Panc1 (cell line): ENCODE measurements around the gene NFRKB. TPM values are rescaled to one million over a fixed set of nuclear protein-coding genes. Genes with fewer than 3 reads are reported as not detected.
A peak's percentile ranks its signal among the peaks of the same experiment; 100 is the strongest.

Experiments
- ATAC-seq: fragments of 200-7000 bp; cut with Tn5 transposase; 2 replicates; pipeline ENCODE4 v1.9.1; 2020; ENCODE audit warnings: mild to moderate bottlenecking, moderate library complexity
- BruUV-seq: library from RNA; stranded (reverse); fragments of 400-500 nt; replicated peaks from 2 replicates; lab custom pipeline; 2021; lab: Mats Ljungman, UMichigan
- CTCF ChIA-PET: fragments of 300-600 bp; sonication (Branson Sonifier 250); formaldehyde crosslinking; loops from one replicate; lab custom pipeline; 2022; ENCODE audit warnings: antibody characterized with exemption; lab: Charles Lee
- POLR2A ChIA-PET: fragments of 300-600 bp; sonication (Branson Sonifier 250); formaldehyde crosslinking; loops from one replicate; lab custom pipeline; 2022; ENCODE audit warnings: antibody characterized with exemption; lab: Charles Lee
- DNase-seq: peaks from one replicate; pipeline ENCODE4 v3.0.0-alpha.2; 2010; ENCODE audit warnings: low read depth, low spot score
- H3K27ac ChIP-seq: 2 replicates; pipeline ENCODE4 v1.5.1; 2011; ENCODE audit warnings: mild to moderate bottlenecking, low read length, inconsistent platforms
- H3K27me3 ChIP-seq: fragments of 200-500 bp; sonication (Bioruptor generic); 2 replicates; pipeline ENCODE4 v1.6.0; 2014; ENCODE audit warnings: low read length, inconsistent platforms; ENCODE audit not compliant: control insufficient read depth, insufficient read depth
- H3K36me3 ChIP-seq: fragments of 200-500 bp; sonication (Bioruptor generic); 2 replicates; pipeline ENCODE4 v1.5.1; 2014; ENCODE audit warnings: inconsistent platforms, mild to moderate bottlenecking, low read length, moderate library complexity; ENCODE audit not compliant: control insufficient read depth, insufficient read depth
- H3K4me1 ChIP-seq: 2 replicates; pipeline ENCODE4 v1.5.1; 2011; ENCODE audit warnings: inconsistent platforms, mild to moderate bottlenecking, low read length, moderate library complexity; ENCODE audit not compliant: control insufficient read depth, insufficient read depth
- H3K4me3 ChIP-seq, 2 experiments: 2 replicates each; pipeline ENCODE4 v1.5.1; 2011 to 2012; ENCODE audit warnings: low read depth in 2 of 2, low read length in 2 of 2, mild to moderate bottlenecking in 2 of 2, inconsistent platforms in 1 of 2, moderate library complexity in 1 of 2
- H3K9me3 ChIP-seq: fragments of 200-500 bp; sonication (Bioruptor generic); 2 replicates; pipeline ENCODE4 v1.5.1; 2014; ENCODE audit warnings: low read depth, mild to moderate bottlenecking, inconsistent platforms, low read length, moderate library complexity; ENCODE audit not compliant: control insufficient read depth, insufficient read depth
- CTCF ChIP-seq: fragments of 450-650 bp; IDR thresholded peaks from 2 replicates; pipeline ENCODE4 v1.5.1; 2017; ENCODE audit warnings: mild to moderate bottlenecking
- POLR2AphosphoS5 ChIP-seq: IDR thresholded peaks from 2 replicates; pipeline ENCODE4 v1.6.1; 2012; ENCODE audit warnings: mild to moderate bottlenecking, low read depth, low read length, moderate library complexity
- SIN3A ChIP-seq: IDR thresholded peaks from 2 replicates; pipeline ENCODE4 v1.6.1; 2012; ENCODE audit warnings: low read depth, mild to moderate bottlenecking, low read length, moderate library complexity, borderline replicate concordance; ENCODE audit not compliant: insufficient read depth
- TCF7L2 ChIP-seq: IDR thresholded peaks from 2 replicates; pipeline ENCODE4 v1.6.1; 2011; ENCODE audit warnings: mild to moderate bottlenecking, low read depth, low read length, inconsistent platforms
- in situ Hi-C: cut with HindIII; loops from 2 replicates; pipeline ENCODE4 v1.10.0; 2016; ENCODE audit warnings: low sequenced_read_pairs, low pct_unique_long_range_greater_than_20kb
- intact Hi-C: fragments of 100-400 bp; cut with micrococcal nuclease; formaldehyde crosslinking; loops from one replicate; pipeline ENCODE4 v1.10.0; 2022; ENCODE audit not compliant: unreplicated experiment
- total RNA-seq: library from RNA; stranded (reverse); gene quantifications from one replicate; pipeline ENCODE4 v1.2.1, GENCODE V29; 2021; ENCODE audit not compliant: unreplicated experiment
- TF ChIP-seq, protein P1 (sequence below), 2 experiments: IDR thresholded peaks; 2 replicates each; pipeline ENCODE4 v1.6.1; 2011 to 2012; ENCODE audit warnings: low read depth in 2 of 2, control low read depth in 1 of 2, low read length in 1 of 2, mild to moderate bottlenecking in 1 of 2, moderate library complexity in 1 of 2; ENCODE audit not compliant: insufficient read depth in 1 of 2

The NFRKB gene
- total RNA-seq, 1 experiment from 2014 or later, result 58.8 TPM

DNA sequence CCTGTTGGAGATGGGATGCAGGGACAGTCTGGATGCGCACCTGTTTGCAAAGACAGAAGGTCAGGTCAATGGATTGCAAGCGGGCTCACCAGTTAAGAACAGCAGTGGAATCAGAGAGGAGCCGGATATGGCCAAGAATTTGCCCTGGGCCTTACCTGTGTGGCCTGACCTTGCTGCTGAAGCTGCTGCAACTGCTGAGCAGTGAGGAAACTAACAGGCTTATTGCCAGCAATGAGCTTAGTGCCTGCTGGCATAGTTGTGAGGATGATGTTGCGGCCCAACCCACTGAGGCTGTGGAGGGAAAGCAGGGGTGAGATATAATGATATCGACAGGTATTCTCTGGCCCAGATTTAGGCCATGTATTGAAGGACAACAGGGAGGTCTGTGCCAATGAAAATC, 30.6 kb downstream of the NFRKB start:
- TF ChIP-seq CTCF, result no peak
- TF ChIP-seq, protein P1, sequence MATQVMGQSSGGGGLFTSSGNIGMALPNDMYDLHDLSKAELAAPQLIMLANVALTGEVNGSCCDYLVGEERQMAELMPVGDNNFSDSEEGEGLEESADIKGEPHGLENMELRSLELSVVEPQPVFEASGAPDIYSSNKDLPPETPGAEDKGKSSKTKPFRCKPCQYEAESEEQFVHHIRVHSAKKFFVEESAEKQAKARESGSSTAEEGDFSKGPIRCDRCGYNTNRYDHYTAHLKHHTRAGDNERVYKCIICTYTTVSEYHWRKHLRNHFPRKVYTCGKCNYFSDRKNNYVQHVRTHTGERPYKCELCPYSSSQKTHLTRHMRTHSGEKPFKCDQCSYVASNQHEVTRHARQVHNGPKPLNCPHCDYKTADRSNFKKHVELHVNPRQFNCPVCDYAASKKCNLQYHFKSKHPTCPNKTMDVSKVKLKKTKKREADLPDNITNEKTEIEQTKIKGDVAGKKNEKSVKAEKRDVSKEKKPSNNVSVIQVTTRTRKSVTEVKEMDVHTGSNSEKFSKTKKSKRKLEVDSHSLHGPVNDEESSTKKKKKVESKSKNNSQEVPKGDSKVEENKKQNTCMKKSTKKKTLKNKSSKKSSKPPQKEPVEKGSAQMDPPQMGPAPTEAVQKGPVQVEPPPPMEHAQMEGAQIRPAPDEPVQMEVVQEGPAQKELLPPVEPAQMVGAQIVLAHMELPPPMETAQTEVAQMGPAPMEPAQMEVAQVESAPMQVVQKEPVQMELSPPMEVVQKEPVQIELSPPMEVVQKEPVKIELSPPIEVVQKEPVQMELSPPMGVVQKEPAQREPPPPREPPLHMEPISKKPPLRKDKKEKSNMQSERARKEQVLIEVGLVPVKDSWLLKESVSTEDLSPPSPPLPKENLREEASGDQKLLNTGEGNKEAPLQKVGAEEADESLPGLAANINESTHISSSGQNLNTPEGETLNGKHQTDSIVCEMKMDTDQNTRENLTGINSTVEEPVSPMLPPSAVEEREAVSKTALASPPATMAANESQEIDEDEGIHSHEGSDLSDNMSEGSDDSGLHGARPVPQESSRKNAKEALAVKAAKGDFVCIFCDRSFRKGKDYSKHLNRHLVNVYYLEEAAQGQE (IDR thresholded peaks at IDR 0.05; ENCODE audit: insufficient read depth in 1 of 2, low read depth in 2 of 2, low read length in 1 of 2), result no peak
- TF ChIP-seq TCF7L2, result no peak
- TF ChIP-seq SIN3A, result no peak
- no peaks in the 10 kb centered on the region for H3K9me3 ChIP-seq
- in situ Hi-C loops (no loop called here), intact Hi-C loops (no loop called here)
- ChIA-PET CTCF (no interaction called here), POLR2A (no interaction called here)
- H3K4me3 ChIP-seq, result no peak overlapping the region
- H3K27ac ChIP-seq, result peak overlapping the region; percentile 40; the same call in 1 of the 2 replicates
- H3K27me3 ChIP-seq, result no peaks in the 10 kb centered on the region
- no peak for ATAC-seq
- peaks cover 8% of the 10 kb centered on the region; the same call in 1 of the 2 replicates for H3K36me3 ChIP-seq
- no TSS peak for BruUV-seq
- DNase-seq, result no peak
- peaks cover 29% of the 10 kb centered on the region for H3K4me1 ChIP-seq

DNA sequence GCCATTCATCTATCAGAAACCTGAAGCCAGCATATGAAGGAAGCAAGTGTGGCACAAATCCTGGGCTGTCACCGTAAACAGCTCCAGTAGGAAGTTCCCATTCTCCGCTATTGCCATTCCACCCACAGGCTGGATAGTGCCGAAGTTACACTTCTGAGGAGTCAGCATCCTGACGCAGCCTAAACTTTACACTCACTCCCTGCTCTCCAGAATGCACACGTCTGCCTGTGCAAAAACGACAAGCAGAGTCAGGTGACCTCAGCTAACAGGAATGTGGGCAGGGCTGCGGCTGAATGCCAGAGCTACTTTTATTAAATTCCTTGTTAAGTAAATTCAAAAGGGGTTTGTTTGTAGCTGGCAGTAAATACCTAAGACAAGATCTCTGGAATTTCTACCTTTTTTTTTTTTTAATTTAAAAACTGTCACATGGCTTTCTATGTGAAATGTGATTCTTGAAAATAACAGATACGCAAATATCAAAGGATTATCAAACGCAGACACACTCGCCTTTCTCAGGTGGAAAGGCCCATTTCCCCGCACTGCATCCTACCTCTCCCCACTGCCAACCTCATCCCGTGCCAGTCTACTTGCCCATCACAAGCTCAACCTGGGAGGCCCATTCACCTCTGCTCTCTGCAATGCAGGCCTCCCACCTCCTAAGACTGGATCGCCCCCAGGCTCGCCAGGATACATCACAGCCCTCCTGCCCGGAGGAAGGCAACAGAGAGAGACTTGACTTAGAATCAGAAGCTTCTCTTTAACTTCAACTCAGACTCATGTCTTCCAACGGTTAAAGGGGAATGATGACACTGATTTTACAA, 33.5 kb downstream of the NFRKB start:
- POLR2A ChIA-PET, result interaction anchor here (0.5 to 0.6 kb wide), 3 partner anchors 33 to 465 kb away, joined by 3 to 4 read pairs (median 4); partner anchors contain the start of gene NFRKB

More for the DNA sequence above, 33.5 kb downstream of the NFRKB start:
- peak; percentile 83 for DNase-seq
- Histone ChIP-seq H3K4me1 (peaks cover 27% of the 10 kb centered on the region), H3K9me3 (no peaks in the 10 kb centered on the region), H3K36me3 (peaks cover 3% of the 10 kb centered on the region; the same call in 1 of the 2 replicates), H3K27me3 (no peaks in the 10 kb centered on the region), H3K27ac (peak overlapping the region; percentile 77), H3K4me3 (no peak overlapping the region)
- TF ChIP-seq TCF7L2 (peak; percentile 93), SIN3A (no peak), POLR2AphosphoS5 (peak; percentile 47; the same call in 1 of the 2 replicates)
- in situ Hi-C loops (no loop called here), intact Hi-C loops (no loop called here)
- no TSS peak for BruUV-seq
- CTCF ChIA-PET, result interaction anchor here (0.7 kb wide), 2 partner anchors 175 to 359 kb away, joined by 4 to 5 read pairs; no protein-coding TSS in a partner anchor
- ATAC-seq, result peak; percentile 93
